ENCODE results near the gene GSG1L. TPM values are rescaled to one million over a fixed set of nuclear protein-coding genes. Genes with fewer than 3 reads are reported as not detected.

GSG1L gene
- total RNA-seq, 2 experiments from 2014 or later, result not detected

DNA sequence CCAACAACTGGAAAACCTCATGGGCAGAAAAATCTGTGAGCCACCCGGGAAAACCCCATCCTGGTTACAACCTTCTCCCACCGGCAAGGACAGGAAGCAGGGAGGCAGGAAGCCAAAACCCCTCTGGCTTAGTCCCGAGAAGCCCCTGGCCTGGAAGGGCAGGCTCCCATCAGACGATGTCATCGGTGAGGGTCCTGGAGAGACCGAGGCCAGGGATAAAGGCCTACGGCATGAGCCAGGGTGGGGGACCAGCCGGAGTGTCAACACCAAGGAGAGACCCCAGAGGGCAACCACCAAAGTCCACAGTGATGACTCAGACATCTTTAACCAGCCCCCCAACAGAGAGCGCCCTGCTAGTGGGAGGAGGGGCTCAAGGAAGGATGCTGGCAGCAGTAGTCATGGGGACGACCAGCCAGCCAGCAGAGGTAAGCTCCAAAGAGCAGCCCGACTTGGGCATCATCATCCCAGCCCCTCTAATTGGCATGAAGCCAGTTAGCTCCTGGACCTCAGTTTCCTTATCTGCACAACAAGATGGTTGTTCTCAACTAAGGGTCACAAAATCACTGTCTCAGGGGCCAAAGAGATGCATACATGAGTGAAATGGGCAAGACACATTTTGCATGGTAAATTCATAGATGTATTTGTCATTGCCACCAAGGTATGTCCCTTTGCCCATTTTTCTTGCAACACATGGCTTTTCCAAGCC lies 322.9 kb downstream of the GSG1L start:
- peaks cover 3% of the 10 kb centered on the region for H3K9me3 Mint-ChIP-seq
- TF ChIP-seq, protein P1, sequence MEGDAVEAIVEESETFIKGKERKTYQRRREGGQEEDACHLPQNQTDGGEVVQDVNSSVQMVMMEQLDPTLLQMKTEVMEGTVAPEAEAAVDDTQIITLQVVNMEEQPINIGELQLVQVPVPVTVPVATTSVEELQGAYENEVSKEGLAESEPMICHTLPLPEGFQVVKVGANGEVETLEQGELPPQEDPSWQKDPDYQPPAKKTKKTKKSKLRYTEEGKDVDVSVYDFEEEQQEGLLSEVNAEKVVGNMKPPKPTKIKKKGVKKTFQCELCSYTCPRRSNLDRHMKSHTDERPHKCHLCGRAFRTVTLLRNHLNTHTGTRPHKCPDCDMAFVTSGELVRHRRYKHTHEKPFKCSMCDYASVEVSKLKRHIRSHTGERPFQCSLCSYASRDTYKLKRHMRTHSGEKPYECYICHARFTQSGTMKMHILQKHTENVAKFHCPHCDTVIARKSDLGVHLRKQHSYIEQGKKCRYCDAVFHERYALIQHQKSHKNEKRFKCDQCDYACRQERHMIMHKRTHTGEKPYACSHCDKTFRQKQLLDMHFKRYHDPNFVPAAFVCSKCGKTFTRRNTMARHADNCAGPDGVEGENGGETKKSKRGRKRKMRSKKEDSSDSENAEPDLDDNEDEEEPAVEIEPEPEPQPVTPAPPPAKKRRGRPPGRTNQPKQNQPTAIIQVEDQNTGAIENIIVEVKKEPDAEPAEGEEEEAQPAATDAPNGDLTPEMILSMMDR (IDR thresholded peaks at IDR 0.05), result no peak
- H3K27me3 Mint-ChIP-seq, result no peaks in the 10 kb centered on the region
- no peak overlapping the region for H3K4me3 Mint-ChIP-seq
- H3K27ac Mint-ChIP-seq, result no peak overlapping the region
- ATAC-seq (no peak), DNase-seq (no peak)
- POLR2A ChIA-PET, result no interaction called here
- CTCF ChIA-PET, result no interaction called here
- intact Hi-C loops (cut with micrococcal nuclease), result no loop called here
- no peaks in the 10 kb centered on the region for H3K4me1 Mint-ChIP-seq (ENCODE audit: low read depth)
- peaks cover 12% of the 10 kb centered on the region for H3K36me3 Mint-ChIP-seq (ENCODE audit: low read depth)

GRCh38 chr16:27739606-27740357 lies 323.7 kb downstream of the GSG1L start:
- Mint-ChIP-seq H3K4me3 (no peak overlapping the region), H3K27ac (no peak overlapping the region), H3K4me1 (ENCODE audit: low read depth) (no peaks in the 10 kb centered on the region), H3K36me3 (ENCODE audit: low read depth) (peaks cover 12% of the 10 kb centered on the region), H3K27me3 (no peaks in the 10 kb centered on the region), H3K9me3 (peaks cover 3% of the 10 kb centered on the region)
- TF ChIP-seq, protein P1 (IDR thresholded peaks at IDR 0.05), result no peak
- ATAC-seq (no peak), DNase-seq (no peak)
- ChIA-PET CTCF (no interaction called here), POLR2A (no interaction called here)
- intact Hi-C loops (cut with micrococcal nuclease), result no loop called here

DNA sequence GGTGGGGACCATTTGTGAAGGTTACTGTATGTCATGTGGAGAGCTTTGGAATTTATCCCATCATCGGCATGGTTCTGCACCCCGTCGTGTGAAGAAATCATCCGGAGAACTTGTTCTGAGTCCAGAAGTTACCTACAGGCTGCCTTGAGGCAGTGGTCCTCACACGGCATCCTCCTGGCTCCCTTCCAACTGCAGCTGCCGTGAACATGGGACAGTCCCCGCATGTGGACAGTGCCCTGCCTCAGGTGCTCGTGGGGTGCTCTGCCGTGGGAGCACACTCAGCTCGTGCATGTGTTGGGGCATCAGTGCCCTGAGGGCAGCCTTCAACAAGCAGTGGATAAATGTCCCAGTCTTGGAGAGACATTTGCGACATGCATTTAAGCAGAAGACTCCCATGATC lies 324.9 kb downstream of the GSG1L start:
- TF ChIP-seq, protein P1 (IDR thresholded peaks at IDR 0.05), result no peak
- ATAC-seq (no peak), DNase-seq (no peak)
- ChIA-PET CTCF (no interaction called here), POLR2A (no interaction called here)
- no peak overlapping the region for H3K4me3 Mint-ChIP-seq
- H3K4me1 Mint-ChIP-seq (ENCODE audit: low read depth), result no peaks in the 10 kb centered on the region
- H3K9me3 Mint-ChIP-seq, result peaks cover 3% of the 10 kb centered on the region
- no peak overlapping the region for H3K27ac Mint-ChIP-seq
- intact Hi-C loops (cut with micrococcal nuclease), result no loop called here
- H3K27me3 Mint-ChIP-seq, result no peaks in the 10 kb centered on the region
- peaks cover 12% of the 10 kb centered on the region for H3K36me3 Mint-ChIP-seq (ENCODE audit: low read depth)

Other genes with a start within 250 kb of the GSG1L start
- 100 to 1,000 TPM; 250 to 253 TPM for gene XPO6, start 148.3 kb upstream of the GSG1L start, total RNA-seq
- 10 to 100 TPM; 35.3 to 35.9 TPM for gene SBK1, start 228.8 kb upstream of the GSG1L start, total RNA-seq

All from activated CD8-positive, alpha-beta T cell treated with anti-CD3 and anti-CD28 coated beads for 36 hours (primary cell).